ENCODE results near the gene CSPG4. TPM values are rescaled to one million over a fixed set of nuclear protein-coding genes. Genes with fewer than 3 reads are reported as not detected.

CSPG4 gene
- total and polyA plus RNA-seq, 10 donors, result 0.89 to 28.6 (median 7.4) TPM

DNA sequence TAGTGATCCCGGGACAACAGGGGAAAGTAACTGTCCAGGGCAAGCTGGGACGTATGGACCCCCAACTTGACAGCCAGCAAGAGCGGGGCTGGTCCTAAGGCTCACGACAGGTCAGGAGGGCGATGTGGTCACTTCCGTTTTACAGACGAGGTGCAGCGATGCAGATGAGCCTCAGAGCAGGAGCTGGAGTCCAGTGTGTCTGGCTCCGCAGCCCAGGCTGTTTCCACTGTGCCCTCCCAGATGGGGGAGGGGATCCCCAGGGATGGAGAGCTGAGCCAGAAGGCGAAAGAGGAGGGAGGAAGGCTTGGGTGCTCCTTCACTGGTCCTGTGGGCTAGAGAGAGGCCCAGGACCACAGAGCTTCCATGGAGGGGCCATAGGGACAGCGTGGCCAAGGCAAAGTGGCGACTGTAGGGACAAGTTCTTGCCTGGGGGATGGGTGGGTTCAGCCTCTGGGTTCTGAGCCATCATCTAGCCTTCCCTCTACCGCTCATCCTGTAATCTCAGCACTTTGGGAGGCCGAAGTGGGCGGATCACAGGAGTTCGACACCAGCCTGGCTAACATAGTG, 59.2 kb downstream of the CSPG4 start:
- TF ChIP-seq POLR2AphosphoS5 (IDR thresholded peaks at IDR 0.05) (peak in 1 of 3 donors; percentile 24), POLR2A (IDR thresholded peaks at IDR 0.05) (no peak), CTCF (IDR thresholded peaks at IDR 0.05 in 8 of 11, conservative IDR thresholded peaks at IDR 0.05 in 3 of 11) (no peak)
- H3K36me3 ChIP-seq, result peaks cover 0 to 32% (median 5%) of the 10 kb centered on the region in 6 donors
- H3K27me3 ChIP-seq (replicated peaks in 1 of 7), result peaks cover 0 to 6% (median 0%) of the 10 kb centered on the region in 7 donors
- H3K4me1 ChIP-seq, result peaks cover 30 to 79% (median 59%) of the 10 kb centered on the region in 6 donors
- H3K27ac ChIP-seq, result peak overlapping the region in 5 of 8 donors; percentile 15 to 78 (median 41)
- DNase-seq, result no peak
- H3K9me3 ChIP-seq, result no peaks in the 10 kb centered on the region
- H3K4me3 ChIP-seq, result peak overlapping the region in 1 of 8 donors; percentile 11
- WGBS, 5 donors, result 85 to 92% (median 88%) methylated on average over 16 of the region's 16 CpGs
- intact Hi-C loops (cut with DNase I; ENCODE audit: low total_unique reads), result no loop called here

- intact Hi-C loops (cut with DNase I; ENCODE audit: low total_unique reads), result no loop called here
- H3K4me1 ChIP-seq, result peaks cover 31 to 88% (median 67%) of the 10 kb centered on the region in 6 donors
- peak overlapping the region in 5 of 8 donors; percentile 2 to 95 (median 23) for H3K4me3 ChIP-seq
- no peak for DNase-seq
- H3K27me3 ChIP-seq (replicated peaks in 1 of 7), result peaks cover 0 to 21% (median 5%) of the 10 kb centered on the region in 7 donors
- no peaks in the 10 kb centered on the region for H3K9me3 ChIP-seq
- peaks cover 0 to 17% (median 2%) of the 10 kb centered on the region in 6 donors for H3K36me3 ChIP-seq
- H3K27ac ChIP-seq, result peak overlapping the region in 7 of 8 donors; percentile 52 to 82 (median 72)
- no peak for TF ChIP-seq POLR2A (IDR thresholded peaks at IDR 0.05)
- no peak for TF ChIP-seq CTCF (IDR thresholded peaks at IDR 0.05 in 8 of 11, conservative IDR thresholded peaks at IDR 0.05 in 3 of 11)
- no peak for TF ChIP-seq POLR2AphosphoS5 (IDR thresholded peaks at IDR 0.05)
- 42 to 72% (median 54%) methylated on average over 2 of the region's 2 CpGs for WGBS, 5 donors
Measured at GRCh38 chr15:75651810-75652543, 60.7 kb downstream of the CSPG4 start.

DNA sequence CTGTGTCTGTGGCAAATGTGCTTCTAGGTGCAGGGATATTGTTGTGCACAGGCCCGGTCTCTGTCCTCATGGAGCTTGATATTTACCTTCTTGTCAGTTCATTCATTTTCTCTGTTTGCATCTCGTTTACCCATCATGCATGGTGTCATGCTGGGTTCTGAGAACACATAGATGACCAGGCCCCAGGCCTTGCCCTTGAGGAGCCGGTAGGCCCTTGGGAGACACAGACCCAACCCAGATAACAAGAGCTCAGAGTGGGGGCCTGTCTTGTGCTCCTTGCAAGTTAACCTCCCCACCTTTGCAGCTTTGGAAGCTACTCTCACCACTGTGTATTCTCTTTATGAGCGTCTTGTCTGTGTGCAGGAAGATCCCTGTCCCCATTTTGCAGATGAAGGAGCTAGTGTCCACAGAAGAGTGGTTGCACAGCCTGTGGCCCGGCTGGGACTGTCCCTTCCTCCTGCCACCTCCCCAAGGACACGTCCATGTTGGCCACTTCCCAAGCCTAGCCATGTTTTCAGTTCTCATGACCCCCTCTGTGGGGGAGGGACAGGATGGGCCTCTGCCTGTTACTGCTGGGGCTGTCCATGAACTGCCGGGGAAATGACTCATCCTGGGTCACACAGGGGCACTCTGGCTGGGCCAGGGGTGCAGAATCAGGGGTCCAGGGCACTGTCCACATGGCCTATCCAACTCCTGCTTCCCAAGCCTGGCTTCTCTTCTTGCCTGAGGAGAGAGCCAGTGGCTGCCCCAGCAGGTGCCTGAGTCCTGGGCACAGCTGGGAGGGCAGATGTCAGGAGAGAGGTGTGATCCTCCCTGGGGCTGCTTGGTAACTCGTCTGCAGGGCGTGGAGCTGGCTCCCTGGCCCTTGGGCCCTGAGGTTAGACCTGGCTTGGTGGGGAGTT, 61.5 kb downstream of the CSPG4 start:
- TF ChIP-seq POLR2A (IDR thresholded peaks at IDR 0.05) (no peak), CTCF (IDR thresholded peaks at IDR 0.05 in 8 of 11, conservative IDR thresholded peaks at IDR 0.05 in 3 of 11) (no peak), POLR2AphosphoS5 (IDR thresholded peaks at IDR 0.05) (peak; percentile 73 to 84 (median 83))
- peak overlapping the region in 7 of 8 donors; percentile 52 to 91 (median 72) for H3K27ac ChIP-seq
- no peaks in the 10 kb centered on the region for H3K9me3 ChIP-seq
- peaks cover 38 to 96% (median 75%) of the 10 kb centered on the region in 6 donors for H3K4me1 ChIP-seq
- peak overlapping the region in 7 of 8 donors; percentile 6 to 95 (median 22) for H3K4me3 ChIP-seq
- DNase-seq, result peak; percentile 82
- H3K27me3 ChIP-seq (replicated peaks in 1 of 7), result peaks cover 0 to 28% (median 5%) of the 10 kb centered on the region in 7 donors
- intact Hi-C loops (cut with DNase I; ENCODE audit: low total_unique reads), result no loop called here
- H3K36me3 ChIP-seq, result peaks cover 0 to 9% (median 0%) of the 10 kb centered on the region in 6 donors
- 52 to 64% (median 56%) methylated on average over 9 of the region's 9 CpGs for WGBS, 5 donors
